Neuronal stem cell (in vitro differentiated cells): ENCODE results near the gene CNTNAP2.

Experiments used
- DNase-seq: peaks from one replicate; pipeline ENCODE4 v3.0.0-alpha.2; 2013; ENCODE audit warnings: low spot score
- H2AFZ ChIP-seq: one replicate; pipeline ENCODE4 v1.6.1; 2013; ENCODE audit warnings: mild to moderate bottlenecking, low read length, inconsistent platforms
- H2AK5ac ChIP-seq: 2 replicates; pipeline ENCODE4 v1.6.1; 2013; ENCODE audit warnings: low read depth, mild to moderate bottlenecking, inconsistent platforms, low read length, moderate library complexity, mixed read lengths
- H2BK120ac ChIP-seq: 2 replicates; pipeline ENCODE4 v1.6.1; 2013; ENCODE audit warnings: low read depth, mild to moderate bottlenecking, inconsistent platforms, low read length, moderate library complexity, mixed read lengths
- H2BK12ac ChIP-seq: one replicate; pipeline ENCODE4 v1.6.1; 2013; ENCODE audit warnings: low read length, inconsistent platforms
- H2BK15ac ChIP-seq: 2 replicates; pipeline ENCODE4 v1.6.1; 2013; ENCODE audit warnings: mild to moderate bottlenecking, low read length, inconsistent platforms, mixed read lengths
- H2BK5ac ChIP-seq: one replicate; pipeline ENCODE4 v1.6.1; 2013; ENCODE audit warnings: inconsistent platforms, mild to moderate bottlenecking, low read length, moderate library complexity
- H3K14ac ChIP-seq: one replicate; pipeline ENCODE4 v1.6.1; 2013; ENCODE audit warnings: low read length, inconsistent platforms
- H3K18ac ChIP-seq: 2 replicates; pipeline ENCODE4 v1.6.1; 2013; ENCODE audit warnings: low read length, inconsistent platforms
- H3K23ac ChIP-seq: 2 replicates; pipeline ENCODE4 v1.6.1; 2013; ENCODE audit warnings: low read depth, mild to moderate bottlenecking, mixed read lengths, low read length, inconsistent platforms; ENCODE audit not compliant: poor library complexity
- H3K27ac ChIP-seq: replicated peaks from 3 replicates; pipeline ENCODE4 v1.5.1; 2013; ENCODE audit warnings: low read length, inconsistent platforms
- H3K27me3 ChIP-seq, 3 experiments: 2 replicates each; pipeline ENCODE4 v1.6.1; 2013; ENCODE audit warnings: low read length in 3 of 3, mild to moderate bottlenecking in 2 of 3, inconsistent platforms in 1 of 3, low read depth in 1 of 3, mixed read lengths in 1 of 3, moderate library complexity in 1 of 3; ENCODE audit not compliant: control insufficient read depth in 3 of 3, insufficient read depth in 3 of 3
- H3K36me3 ChIP-seq, 2 donors: replicated peaks in 1 of 2; 2 replicates each; pipeline ENCODE4 v1.6.1; 2013; ENCODE audit warnings: low read length in 2 of 2; ENCODE audit not compliant: control insufficient read depth in 2 of 2, insufficient read depth in 2 of 2
- H3K4ac ChIP-seq: 2 replicates; pipeline ENCODE4 v1.6.1; 2013; ENCODE audit warnings: inconsistent platforms, mild to moderate bottlenecking, low read length, moderate library complexity
- H3K4me1 ChIP-seq, 2 donors: 1 replicate in 1 of 2; 2 replicates in 1 of 2; pipeline ENCODE4 v1.6.1; 2013; ENCODE audit warnings: low read length in 2 of 2, low read depth in 1 of 2; ENCODE audit not compliant: control insufficient read depth in 2 of 2, insufficient read depth in 1 of 2
- H3K4me2 ChIP-seq: one replicate; pipeline ENCODE4 v1.6.1; 2013; ENCODE audit warnings: mild to moderate bottlenecking, low read length, inconsistent platforms; ENCODE audit not compliant: insufficient read depth, poor library complexity, severe bottlenecking
- H3K4me3 ChIP-seq, 2 donors: 2 replicates each; pipeline ENCODE4 v1.5.1; 2013; ENCODE audit warnings: low read length in 2 of 2, mild to moderate bottlenecking in 2 of 2, inconsistent platforms in 1 of 2, moderate library complexity in 1 of 2
- H3K79me1 ChIP-seq: one replicate; pipeline ENCODE4 v1.6.1; 2013; ENCODE audit warnings: low read depth, mild to moderate bottlenecking, inconsistent platforms, low read length, moderate library complexity
- H3K9ac ChIP-seq: one replicate; pipeline ENCODE4 v1.6.1; 2013; ENCODE audit warnings: mild to moderate bottlenecking, low read depth, low read length, inconsistent platforms; ENCODE audit not compliant: poor library complexity
- H3K9me3 ChIP-seq, 2 donors: replicated peaks in 1 of 2; 2 replicates each; pipeline versions ENCODE3 to v1.6.1; 2013; ENCODE audit warnings: low read length in 2 of 2, mild to moderate bottlenecking in 2 of 2, inconsistent platforms in 1 of 2, low read depth in 1 of 2, mixed read lengths in 1 of 2, moderate library complexity in 1 of 2; ENCODE audit not compliant: control insufficient read depth in 2 of 2, insufficient read depth in 1 of 2
- H4K8ac ChIP-seq: one replicate; pipeline ENCODE4 v1.6.1; 2013; ENCODE audit warnings: low read depth, mild to moderate bottlenecking, inconsistent platforms, low read length, moderate library complexity
- H4K91ac ChIP-seq: one replicate; pipeline ENCODE4 v1.6.1; 2013; ENCODE audit warnings: low read length, low read depth, mild to moderate bottlenecking, inconsistent platforms; ENCODE audit not compliant: poor library complexity
- WGBS, 2 donors: extraction: QIAGEN DNeasy Blood & Tissue Kit; methylation state at CpG; one replicate each; pipeline ENCODE4 v1.1.7; 2013; ENCODE audit warnings: missing lambda C conversion rate in 2 of 2, mixed read lengths in 1 of 2; ENCODE audit not compliant: insufficient read length in 2 of 2, insufficient replicate concordance in 1 of 2; ENCODE audit errors: extremely low coverage in 2 of 2; 5-methylcytosine and 5-hydroxymethylcytosine counted together

Gene CNTNAP2

DNA sequence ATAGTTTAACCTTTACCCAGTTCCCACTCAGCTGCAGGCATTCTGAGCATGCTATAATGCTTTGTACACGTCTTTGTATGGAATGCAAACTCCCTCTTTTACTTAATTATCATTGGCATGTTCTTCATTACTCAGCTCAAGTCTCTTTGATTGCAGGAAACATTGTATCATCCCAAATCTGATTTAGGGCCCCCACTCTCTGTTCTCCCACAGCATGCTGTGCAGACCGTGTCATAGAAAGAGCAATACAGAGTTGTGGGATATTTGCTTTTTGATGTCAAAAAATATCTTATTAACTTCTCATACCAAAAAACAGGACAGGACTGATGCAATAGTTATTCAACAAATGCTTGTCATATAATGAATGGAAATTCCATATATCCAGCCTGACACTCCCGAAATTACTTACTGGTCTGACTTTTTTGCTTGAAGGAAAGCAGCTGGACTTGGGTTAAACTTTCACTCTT lies 1392.5 kb downstream of the CNTNAP2 start:
- Histone ChIP-seq H3K79me1 (no peaks in the 10 kb centered on the region), H3K18ac (no peak overlapping the region), H3K14ac (no peak overlapping the region), H2AK5ac (no peak overlapping the region), H2BK5ac (no peak overlapping the region), H3K4me1 (no peaks in the 10 kb centered on the region), H3K4ac (no peak overlapping the region), H2BK120ac (no peak overlapping the region), H4K8ac (no peak overlapping the region), H4K91ac (no peak overlapping the region), H3K9ac (no peak overlapping the region), H3K27me3 (no peaks in the 10 kb centered on the region), H3K36me3 (no peaks in the 10 kb centered on the region), H2AFZ (no peak overlapping the region), H3K4me3 (no peak overlapping the region), H3K23ac (no peak overlapping the region), H3K9me3 (no peaks in the 10 kb centered on the region), H3K4me2 (no peak overlapping the region), H2BK12ac (no peak overlapping the region), H3K27ac (no peak overlapping the region), H2BK15ac (no peak overlapping the region)
- DNase-seq = no peak
- no CpG with 5 or more reads among the region's 3 CpGs for WGBS, 2 donors

DNA sequence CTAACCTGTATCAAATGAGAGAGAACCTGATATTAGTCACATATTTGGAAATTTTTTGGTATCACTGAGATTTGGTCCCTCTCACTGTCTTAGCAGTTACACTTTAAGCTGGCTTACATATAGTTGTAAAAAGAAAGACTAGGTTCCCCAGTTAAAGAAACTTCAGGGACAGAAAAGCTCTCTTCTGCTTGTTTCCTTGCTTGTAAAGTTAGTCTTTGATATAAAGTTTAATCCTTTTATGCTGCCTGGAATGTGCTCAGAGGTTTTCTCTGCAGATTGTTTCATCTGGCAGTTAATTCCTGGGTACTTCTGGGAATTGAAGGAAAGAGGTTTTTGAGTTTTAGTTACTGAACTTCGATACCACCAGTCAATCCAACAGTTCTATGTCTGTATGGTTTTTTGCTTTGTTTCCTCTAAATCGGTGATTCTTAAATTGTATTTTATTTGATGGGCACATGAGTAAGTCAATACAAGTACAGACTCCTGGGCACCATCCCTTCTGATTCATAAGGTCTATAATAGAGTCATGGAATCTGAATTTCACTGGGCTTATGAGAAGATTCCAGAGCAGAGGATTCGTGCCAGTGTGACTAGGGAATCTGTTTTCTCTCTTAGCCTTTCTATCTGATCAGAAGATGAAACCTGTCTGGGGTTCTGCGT lies 1393.1 kb downstream of the CNTNAP2 start:
- Histone ChIP-seq H2BK12ac (no peak overlapping the region), H3K9ac (no peak overlapping the region), H3K4me2 (no peak overlapping the region), H2AFZ (no peak overlapping the region), H3K79me1 (no peaks in the 10 kb centered on the region), H4K8ac (no peak overlapping the region), H3K36me3 (no peaks in the 10 kb centered on the region), H3K9me3 (no peaks in the 10 kb centered on the region), H3K14ac (no peak overlapping the region), H2BK5ac (no peak overlapping the region), H3K23ac (no peak overlapping the region), H4K91ac (no peak overlapping the region), H2AK5ac (no peak overlapping the region), H3K27ac (no peak overlapping the region), H3K27me3 (no peaks in the 10 kb centered on the region), H3K18ac (no peak overlapping the region), H3K4ac (no peak overlapping the region), H2BK120ac (no peak overlapping the region), H3K4me1 (no peaks in the 10 kb centered on the region), H2BK15ac (no peak overlapping the region), H3K4me3 (no peak overlapping the region)
- DNase-seq = no peak
- WGBS, 2 donors = no CpG with 5 or more reads among the region's 4 CpGs

DNA sequence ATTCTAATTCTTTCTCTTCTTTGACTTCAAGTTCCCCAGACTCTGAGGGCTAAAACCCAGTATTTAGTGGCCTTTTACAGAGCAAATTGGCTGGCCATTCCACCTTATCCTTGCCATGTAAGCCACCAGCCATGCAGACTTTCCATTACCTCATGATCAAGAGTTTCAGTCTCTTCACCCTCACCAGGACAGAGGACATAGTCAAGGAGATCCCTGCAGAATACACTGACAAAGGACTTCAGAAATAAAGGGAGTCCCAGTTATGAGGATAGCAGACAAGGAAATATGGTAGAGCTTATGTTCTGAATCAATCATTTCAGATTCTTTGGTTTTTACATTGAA lies 1393.6 kb downstream of the CNTNAP2 start:
- no peak overlapping the region for H2AFZ ChIP-seq
- no peaks in the 10 kb centered on the region for H3K27me3 ChIP-seq
- H3K36me3 ChIP-seq = no peaks in the 10 kb centered on the region
- no peak overlapping the region for H3K4me3 ChIP-seq
- H3K79me1 ChIP-seq = no peaks in the 10 kb centered on the region
- no peak overlapping the region for H3K4me2 ChIP-seq
- H2BK15ac ChIP-seq = no peak overlapping the region
- H2AK5ac ChIP-seq = no peak overlapping the region
- H3K14ac ChIP-seq = no peak overlapping the region
- H3K4me1 ChIP-seq = no peaks in the 10 kb centered on the region
- no peak overlapping the region for H4K91ac ChIP-seq
- no peaks in the 10 kb centered on the region for H3K9me3 ChIP-seq
- no peak for DNase-seq
- H3K23ac ChIP-seq = no peak overlapping the region
- no peak overlapping the region for H3K9ac ChIP-seq
- H4K8ac ChIP-seq = no peak overlapping the region
- H3K4ac ChIP-seq = no peak overlapping the region
- no peak overlapping the region for H2BK120ac ChIP-seq
- H3K27ac ChIP-seq = no peak overlapping the region
- H2BK12ac ChIP-seq = no peak overlapping the region
- no peak overlapping the region for H2BK5ac ChIP-seq
- H3K18ac ChIP-seq = no peak overlapping the region

DNA sequence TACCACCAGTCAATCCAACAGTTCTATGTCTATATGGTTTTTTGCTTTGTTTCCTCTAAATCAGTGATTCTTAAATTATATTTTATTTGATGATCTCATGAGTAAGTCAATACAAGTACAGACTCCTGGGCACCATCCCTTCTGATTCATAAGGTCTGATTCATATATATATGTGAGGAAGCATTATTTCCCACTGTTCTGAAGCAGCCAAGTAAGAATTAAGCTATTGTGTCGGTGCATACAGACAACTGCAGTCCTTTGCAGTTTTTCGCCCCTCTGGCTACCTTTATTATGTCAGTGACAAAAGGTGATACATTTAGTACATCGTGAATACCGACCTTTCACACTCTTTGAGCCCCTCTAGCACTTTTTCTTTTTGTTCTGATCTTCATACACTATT lies 1394.3 kb downstream of the CNTNAP2 start:
- H3K4me2 ChIP-seq = no peak overlapping the region
- no peaks in the 10 kb centered on the region for H3K9me3 ChIP-seq
- H2AK5ac ChIP-seq = no peak overlapping the region
- no peak for DNase-seq
- H3K18ac ChIP-seq = no peak overlapping the region
- no peak overlapping the region for H3K4ac ChIP-seq
- H3K9ac ChIP-seq = no peak overlapping the region
- H3K14ac ChIP-seq = no peak overlapping the region
- H2BK5ac ChIP-seq = no peak overlapping the region
- H3K36me3 ChIP-seq = no peaks in the 10 kb centered on the region
- no peak overlapping the region for H2AFZ ChIP-seq
- no peak overlapping the region for H2BK15ac ChIP-seq
- H3K4me1 ChIP-seq = no peaks in the 10 kb centered on the region
- H3K4me3 ChIP-seq = no peak overlapping the region
- H2BK120ac ChIP-seq = no peak overlapping the region
- no peaks in the 10 kb centered on the region for H3K79me1 ChIP-seq
- H2BK12ac ChIP-seq = no peak overlapping the region
- no peak overlapping the region for H3K27ac ChIP-seq
- H3K23ac ChIP-seq = no peak overlapping the region
- no peak overlapping the region for H4K91ac ChIP-seq
- no CpG with 5 or more reads among the region's 4 CpGs for WGBS, 2 donors
- no peak overlapping the region for H4K8ac ChIP-seq
- H3K27me3 ChIP-seq = no peaks in the 10 kb centered on the region
